GM06990 (cell line): ENCODE data around the gene FAM181A.

Experiments
- DNase-seq: peaks from one replicate; pipeline ENCODE4 v3.0.0-alpha.2; 2011; ENCODE audit not compliant: insufficient read length; ENCODE audit errors: extremely low read depth
- H3K27me3 ChIP-seq: replicated peaks from 2 replicates; pipeline ENCODE4 v1.6.0; 2011; ENCODE audit warnings: low read length; ENCODE audit not compliant: control insufficient read depth, insufficient read depth
- H3K36me3 ChIP-seq: 2 replicates; pipeline ENCODE4 v1.5.1; 2011; ENCODE audit warnings: low read length; ENCODE audit not compliant: control insufficient read depth, insufficient read depth
- H3K4me3 ChIP-seq: replicated peaks from 2 replicates; pipeline ENCODE4 v1.5.1; 2011; ENCODE audit warnings: low read depth, mild to moderate bottlenecking, control low read depth, low read length
- CTCF ChIP-seq: IDR thresholded peaks from 2 replicates; pipeline ENCODE4 v1.5.1; 2011; ENCODE audit warnings: low read length, control low read depth, mild to moderate bottlenecking, inconsistent platforms; ENCODE audit not compliant: insufficient read depth, poor library complexity, severe bottlenecking

FAM181A gene

GRCh38 chr14:93957333-93957710 lies 30.2 kb downstream of the FAM181A start:
- peaks cover 2% of the 10 kb centered on the region; the same call in 1 of the 2 replicates for H3K36me3 ChIP-seq
- H3K4me3 ChIP-seq: no peak overlapping the region
- TF ChIP-seq CTCF: no peak
- no peak for DNase-seq
- H3K27me3 ChIP-seq: no peaks in the 10 kb centered on the region

- TF ChIP-seq CTCF: no peak
- Histone ChIP-seq H3K4me3 (no peak overlapping the region), H3K36me3 (no peaks in the 10 kb centered on the region), H3K27me3 (no peaks in the 10 kb centered on the region)
- DNase-seq: no peak
Measured at GRCh38 chr14:93957751-93958566, 30.8 kb downstream of the FAM181A start.

- 0 out of 2 replicates have a peak overlapping the region, but pooled peaks have one; percentile 9 for H3K4me3 ChIP-seq
- H3K27me3 ChIP-seq: no peaks in the 10 kb centered on the region
- no peaks in the 10 kb centered on the region for H3K36me3 ChIP-seq
- TF ChIP-seq CTCF: no peak
- no peak for DNase-seq
Measured at GRCh38 chr14:93958567-93959238, 31.6 kb downstream of the FAM181A start.

- no peak for TF ChIP-seq CTCF
- Histone ChIP-seq H3K36me3 (no peaks in the 10 kb centered on the region), H3K4me3 (peak overlapping the region; percentile 24), H3K27me3 (no peaks in the 10 kb centered on the region)
- DNase-seq: peak; percentile 90
Measured at GRCh38 chr14:93959239-93960107, 32.3 kb downstream of the FAM181A start.

- DNase-seq: no peak
- TF ChIP-seq CTCF: no peak
- no peak overlapping the region; the same call in 1 of the 2 replicates for H3K4me3 ChIP-seq
- H3K36me3 ChIP-seq: no peaks in the 10 kb centered on the region
- no peaks in the 10 kb centered on the region for H3K27me3 ChIP-seq
Measured at GRCh38 chr14:93960108-93960475, 32.9 kb downstream of the FAM181A start.
